Smooth muscle cell (in vitro differentiated cells): ENCODE results near the gene SH3GL3. TPM values are rescaled to one million over a fixed set of nuclear protein-coding genes. Genes with fewer than 3 reads are reported as not detected.

Experiments
- DNase-seq: peaks from one replicate; lab custom pipeline; 2025; ENCODE audit not compliant: unreplicated experiment; lab: John Stamatoyannopoulos, UW
- H2AFZ ChIP-seq: fragments of 200-600 bp; sonication (generic); 2 replicates; pipeline ENCODE4 v1.6.0; 2016; ENCODE audit warnings: antibody characterized with exemption, low read depth, mild to moderate bottlenecking
- H3F3A ChIP-seq: fragments of 200-600 bp; sonication (generic); 2 replicates; pipeline ENCODE4 v1.6.0; 2017; ENCODE audit warnings: antibody characterized with exemption, low read depth
- H3K27ac ChIP-seq: fragments of 200-600 bp; sonication (generic); 2 replicates; pipeline ENCODE4 v1.5.1; 2016; ENCODE audit warnings: low read depth, mild to moderate bottlenecking
- H3K27me3 ChIP-seq: fragments of 200-600 bp; sonication (generic); 2 replicates; pipeline ENCODE4 v1.6.1; 2016; ENCODE audit warnings: low read depth, mild to moderate bottlenecking
- H3K36me3 ChIP-seq: fragments of 200-600 bp; sonication (generic); 2 replicates; pipeline ENCODE4 v1.5.1; 2016; ENCODE audit warnings: low read depth
- H3K4me1 ChIP-seq: fragments of 200-600 bp; sonication (generic); 2 replicates; pipeline ENCODE4 v1.5.1; 2016; ENCODE audit warnings: low read depth
- H3K4me2 ChIP-seq: fragments of 200-600 bp; sonication (generic); 2 replicates; pipeline ENCODE4 v1.6.0; 2016; ENCODE audit warnings: mild to moderate bottlenecking
- H3K4me3 ChIP-seq: fragments of 200-600 bp; sonication (generic); 2 replicates; pipeline ENCODE4 v1.5.1; 2016; ENCODE audit warnings: mild to moderate bottlenecking
- H3K79me2 ChIP-seq: fragments of 200-600 bp; sonication (generic); 2 replicates; pipeline ENCODE4 v1.6.0; 2016; ENCODE audit warnings: low read depth, mild to moderate bottlenecking
- H3K9ac ChIP-seq: fragments of 200-600 bp; sonication (generic); 2 replicates; pipeline ENCODE4 v1.6.0; 2016; ENCODE audit warnings: low read depth
- H3K9me3 ChIP-seq: fragments of 200-600 bp; sonication (generic); replicated peaks from 2 replicates; pipeline ENCODE4 v1.5.1; 2016; ENCODE audit warnings: low read depth
- H4K20me1 ChIP-seq: fragments of 200-600 bp; sonication (generic); 2 replicates; pipeline ENCODE4 v1.6.0; 2016; ENCODE audit warnings: low read depth
- WGBS: methylation state at CpG from one replicate; pipeline ENCODE4 v1.1.7; 2016; ENCODE audit warnings: low lambda C conversion rate; 5-methylcytosine and 5-hydroxymethylcytosine counted together
- polyA plus RNA-seq: library from polyadenylated mRNA; unstranded; fragments of >200 nt; fragmentation: Nextera tagmentation; extraction: Ambion mirVana; gene quantifications from 2 replicates; pipeline ENCODE4 v1.2.1, GENCODE V29; 2016
- total RNA-seq: library from RNA; depleted of rRNA; stranded (reverse); fragments of >200 nt; gene quantifications from 2 replicates; pipeline ENCODE4 v1.2.3, GENCODE V29; 2014
- TF ChIP-seq, protein P1 (sequence below): fragments of 200-600 bp; sonication (generic); IDR thresholded peaks from 2 replicates; pipeline ENCODE4 v1.5.1; 2017; ENCODE audit warnings: borderline replicate concordance, mild to moderate bottlenecking, antibody characterized with exemption; ENCODE audit not compliant: insufficient read depth, poor library complexity, severe bottlenecking

SH3GL3 gene
- total and polyA plus RNA-seq, 2 experiments from 2014 or later: 0.50 to 2.2 TPM

- Histone ChIP-seq H2AFZ (no peak overlapping the region), H4K20me1 (no peaks in the 10 kb centered on the region), H3K4me3 (no peak overlapping the region), H3K9ac (no peak overlapping the region), H3K79me2 (no peaks in the 10 kb centered on the region), H3K27me3 (no peaks in the 10 kb centered on the region), H3K4me2 (no peak overlapping the region), H3K36me3 (no peaks in the 10 kb centered on the region), H3K4me1 (peaks cover 6% of the 10 kb centered on the region), H3K27ac (no peak overlapping the region), H3K9me3 (no peaks in the 10 kb centered on the region), H3F3A (no peaks in the 10 kb centered on the region)
- TF ChIP-seq, protein P1, sequence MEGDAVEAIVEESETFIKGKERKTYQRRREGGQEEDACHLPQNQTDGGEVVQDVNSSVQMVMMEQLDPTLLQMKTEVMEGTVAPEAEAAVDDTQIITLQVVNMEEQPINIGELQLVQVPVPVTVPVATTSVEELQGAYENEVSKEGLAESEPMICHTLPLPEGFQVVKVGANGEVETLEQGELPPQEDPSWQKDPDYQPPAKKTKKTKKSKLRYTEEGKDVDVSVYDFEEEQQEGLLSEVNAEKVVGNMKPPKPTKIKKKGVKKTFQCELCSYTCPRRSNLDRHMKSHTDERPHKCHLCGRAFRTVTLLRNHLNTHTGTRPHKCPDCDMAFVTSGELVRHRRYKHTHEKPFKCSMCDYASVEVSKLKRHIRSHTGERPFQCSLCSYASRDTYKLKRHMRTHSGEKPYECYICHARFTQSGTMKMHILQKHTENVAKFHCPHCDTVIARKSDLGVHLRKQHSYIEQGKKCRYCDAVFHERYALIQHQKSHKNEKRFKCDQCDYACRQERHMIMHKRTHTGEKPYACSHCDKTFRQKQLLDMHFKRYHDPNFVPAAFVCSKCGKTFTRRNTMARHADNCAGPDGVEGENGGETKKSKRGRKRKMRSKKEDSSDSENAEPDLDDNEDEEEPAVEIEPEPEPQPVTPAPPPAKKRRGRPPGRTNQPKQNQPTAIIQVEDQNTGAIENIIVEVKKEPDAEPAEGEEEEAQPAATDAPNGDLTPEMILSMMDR: no peak
- 79% methylated on average over 5 of the region's 5 CpGs for WGBS
- DNase-seq: no peak
These were observed 141.3 kb downstream of the SH3GL3 start for GRCh38 chr15:83588441-83588840.

DNA sequence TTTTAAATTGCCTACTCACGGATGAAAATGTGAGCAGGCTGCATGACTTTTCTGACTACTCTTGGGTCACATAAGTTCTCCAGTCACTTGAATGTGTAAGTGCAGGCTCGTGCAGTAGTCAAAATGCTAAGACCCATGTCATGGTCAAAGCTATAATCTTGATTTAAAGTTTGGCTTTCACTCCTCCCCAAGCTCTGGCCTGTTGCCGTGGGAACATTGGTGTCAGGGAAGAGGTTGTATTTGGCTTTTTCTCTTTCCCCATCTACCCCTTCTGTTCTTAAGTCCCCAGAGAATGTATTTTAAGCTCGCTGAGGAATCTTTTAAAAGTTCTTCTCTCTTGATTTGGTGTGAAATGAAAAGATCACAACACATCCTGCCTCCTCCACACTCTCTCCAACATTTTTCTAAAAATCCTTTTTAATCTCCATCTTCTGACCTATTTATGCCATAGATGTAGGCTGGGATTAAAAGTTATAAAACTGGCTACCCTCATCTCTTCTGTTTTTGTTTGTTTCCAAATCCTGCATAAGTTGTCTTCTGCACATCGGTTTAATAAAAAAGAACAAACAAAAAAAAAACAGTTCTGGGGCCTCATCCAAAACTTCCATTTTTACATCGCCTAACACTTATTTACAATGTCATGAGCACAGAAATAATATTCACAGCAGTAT lies 145.4 kb downstream of the SH3GL3 start:
- Histone ChIP-seq H4K20me1 (no peaks in the 10 kb centered on the region), H3K27ac (no peak overlapping the region), H2AFZ (no peak overlapping the region), H3K36me3 (no peaks in the 10 kb centered on the region), H3K4me3 (no peak overlapping the region), H3F3A (no peaks in the 10 kb centered on the region), H3K27me3 (no peaks in the 10 kb centered on the region), H3K9me3 (no peaks in the 10 kb centered on the region), H3K9ac (no peak overlapping the region), H3K4me2 (no peak overlapping the region), H3K79me2 (no peaks in the 10 kb centered on the region), H3K4me1 (no peaks in the 10 kb centered on the region)
- TF ChIP-seq, protein P1: no peak
- 87% methylated on average over 6 of the region's 6 CpGs for WGBS
- DNase-seq: no peak

- no peaks in the 10 kb centered on the region for H3K36me3 ChIP-seq
- no peak overlapping the region for H3K27ac ChIP-seq
- H2AFZ ChIP-seq: no peak overlapping the region
- no peaks in the 10 kb centered on the region for H3K4me1 ChIP-seq
- no peak overlapping the region for H3K9ac ChIP-seq
- H3K27me3 ChIP-seq: no peaks in the 10 kb centered on the region
- TF ChIP-seq, protein P1: no peak
- H3K9me3 ChIP-seq: no peaks in the 10 kb centered on the region
- WGBS: 100% methylated on average over 1 of the region's 1 CpG
- H3K4me2 ChIP-seq: no peak overlapping the region
- H3F3A ChIP-seq: no peaks in the 10 kb centered on the region
- no peaks in the 10 kb centered on the region for H4K20me1 ChIP-seq
- DNase-seq: no peak
- H3K4me3 ChIP-seq: no peak overlapping the region
- no peaks in the 10 kb centered on the region for H3K79me2 ChIP-seq
These were observed 148.1 kb downstream of the SH3GL3 start for GRCh38 chr15:83595191-83595590.

- H3K27me3 ChIP-seq: no peaks in the 10 kb centered on the region
- no peaks in the 10 kb centered on the region for H3K4me1 ChIP-seq
- no peak overlapping the region for H3K27ac ChIP-seq
- H3K79me2 ChIP-seq: no peaks in the 10 kb centered on the region
- H2AFZ ChIP-seq: no peak overlapping the region
- H4K20me1 ChIP-seq: no peaks in the 10 kb centered on the region
- no peak overlapping the region for H3K9ac ChIP-seq
- no peaks in the 10 kb centered on the region for H3K9me3 ChIP-seq
- H3K36me3 ChIP-seq: no peaks in the 10 kb centered on the region
- H3K4me2 ChIP-seq: no peak overlapping the region
- DNase-seq: no peak
- no peak overlapping the region for H3K4me3 ChIP-seq
- TF ChIP-seq, protein P1: no peak
- 85% methylated on average over 2 of the region's 2 CpGs for WGBS
- H3F3A ChIP-seq: no peaks in the 10 kb centered on the region
These were observed 150.9 kb downstream of the SH3GL3 start for GRCh38 chr15:83598031-83598430.
